ENCODE measurements around the gene OR51M1. TPM values are rescaled to one million over a fixed set of nuclear protein-coding genes. Genes with fewer than 3 reads are reported as not detected.
A peak's percentile ranks its signal among the peaks of the same experiment; 100 is the strongest.

Gene OR51M1
- total RNA-seq, 6 experiments from 2014 or later, result not detected

GRCh38 chr11:5380740-5381342 is 2.8 kb upstream of the OR51M1 start:
- 61% methylated on average over 4 of the region's 4 CpGs for WGBS (ENCODE audit: insufficient coverage, low coverage, low lambda C conversion rate, missing lambda C conversion rate)

GRCh38 chr11:5384335-5384734 is 723 bp downstream of the OR51M1 start:
- Histone ChIP-seq H3K4me3 (no peak overlapping the region), H3K27ac (no peak overlapping the region), H3K9me3 (no peaks in the 10 kb centered on the region), H3K27me3 (no peaks in the 10 kb centered on the region), H3K36me3 (no peaks in the 10 kb centered on the region), H3K4me1 (no peaks in the 10 kb centered on the region)
- 58% methylated on average over 2 of the region's 2 CpGs for WGBS (ENCODE audit: insufficient coverage, low coverage, low lambda C conversion rate, missing lambda C conversion rate)
- TF ChIP-seq POLR2A (IDR thresholded peaks at IDR 0.05) (no peak), CTCF (IDR thresholded peaks at IDR 0.05) (no peak)
- intact Hi-C loops (cut with DNase I), result no loop called here
- no peak for ATAC-seq
- no peak for DNase-seq

More at GRCh38 chr11:5380740-5381342, 2.8 kb upstream of the OR51M1 start:
- H3K4me3 ChIP-seq, result no peak overlapping the region
- peak; percentile 55 to 76 (median 60) for TF ChIP-seq CTCF (IDR thresholded peaks at IDR 0.05)
- TF ChIP-seq POLR2A (IDR thresholded peaks at IDR 0.05), result no peak
- ATAC-seq (peak; percentile 83 to 90 (median 86)), DNase-seq (peak in 2 of 3 donors; percentile 21 to 58)
- H3K36me3 ChIP-seq, result no peaks in the 10 kb centered on the region
- no peak overlapping the region for H3K27ac ChIP-seq
- intact Hi-C loops (cut with DNase I), result no loop called here
- no peaks in the 10 kb centered on the region for H3K9me3 ChIP-seq
- no peaks in the 10 kb centered on the region for H3K4me1 ChIP-seq
- no peaks in the 10 kb centered on the region for H3K27me3 ChIP-seq

- TF ChIP-seq CTCF (IDR thresholded peaks at IDR 0.05) (no peak), POLR2A (IDR thresholded peaks at IDR 0.05) (no peak)
- Histone ChIP-seq H3K9me3 (no peaks in the 10 kb centered on the region), H3K27me3 (no peaks in the 10 kb centered on the region), H3K36me3 (no peaks in the 10 kb centered on the region), H3K4me1 (no peaks in the 10 kb centered on the region), H3K27ac (no peak overlapping the region), H3K4me3 (no peak overlapping the region)
- no peak for DNase-seq
- no peak for ATAC-seq
- intact Hi-C loops (cut with DNase I), result no loop called here
- WGBS (ENCODE audit: insufficient coverage, low coverage, low lambda C conversion rate, missing lambda C conversion rate), result 68% methylated on average over 2 of the region's 2 CpGs
Measured at GRCh38 chr11:5390210-5390609, 6.6 kb downstream of the OR51M1 start.

- H3K4me1 ChIP-seq, result no peaks in the 10 kb centered on the region
- intact Hi-C loops (cut with DNase I), result no loop called here
- TF ChIP-seq CTCF (IDR thresholded peaks at IDR 0.05), result no peak
- no peak for TF ChIP-seq POLR2A (IDR thresholded peaks at IDR 0.05)
- H3K27me3 ChIP-seq, result no peaks in the 10 kb centered on the region
- DNase-seq (no peak), ATAC-seq (no peak)
- H3K4me3 ChIP-seq, result no peak overlapping the region
- H3K9me3 ChIP-seq, result no peaks in the 10 kb centered on the region
- H3K36me3 ChIP-seq, result no peaks in the 10 kb centered on the region
- H3K27ac ChIP-seq, result no peak overlapping the region
Measured at GRCh38 chr11:5394091-5394490, 10.5 kb downstream of the OR51M1 start.

- Histone ChIP-seq H3K27me3 (no peaks in the 10 kb centered on the region), H3K27ac (no peak overlapping the region), H3K36me3 (no peaks in the 10 kb centered on the region), H3K9me3 (no peaks in the 10 kb centered on the region), H3K4me3 (no peak overlapping the region), H3K4me1 (no peaks in the 10 kb centered on the region)
- TF ChIP-seq CTCF (IDR thresholded peaks at IDR 0.05) (no peak), POLR2A (IDR thresholded peaks at IDR 0.05) (no peak)
- ATAC-seq, result no peak
- DNase-seq, result no peak
- intact Hi-C loops (cut with DNase I), result no loop called here
Measured at GRCh38 chr11:5398936-5399335, 15.3 kb downstream of the OR51M1 start.

Data from right lobe of liver (tissue), 6 donors.